CD4-positive, CD25-positive, alpha-beta regulatory T cell (primary cell): Measurements from ENCODE around the gene ELAVL1. TPM values are rescaled to one million over a fixed set of nuclear protein-coding genes. Genes with fewer than 3 reads are reported as not detected.
"Not testable (repeated sequence)": the region's sequence is repeated elsewhere in the genome, so short reads cannot be mapped to it uniquely, and the experiment has no call there.

ENCODE experiments used
- ATAC-seq, 2 donors: fragments of 150-1000 bp; cut with Tn5 transposase; one replicate each; pipeline ENCODE4 v1.10.0; 2021; ENCODE audit warnings: low read depth in 2 of 2, moderate number of reproducible peaks in 2 of 2, moderate library complexity in 1 of 2
- DNase-seq, 3 donors: peaks; one replicate each; pipeline versions ENCODE4 v3.0.0 to v3.0.0-alpha.2; 2012 to 2022; ENCODE audit warnings: mixed read lengths in 1 of 3
- H3K27ac ChIP-seq: one replicate; pipeline ENCODE4 v1.7.0; 2013; ENCODE audit warnings: mild to moderate bottlenecking, low read length; ENCODE audit not compliant: insufficient read depth, poor library complexity, severe bottlenecking
- H3K27me3 ChIP-seq: one replicate; pipeline ENCODE4 v1.7.0; 2013; ENCODE audit warnings: low read length; ENCODE audit not compliant: control insufficient read depth, insufficient read depth
- H3K36me3 ChIP-seq: one replicate; pipeline ENCODE4 v1.7.0; 2013; ENCODE audit warnings: mild to moderate bottlenecking, low read length, moderate library complexity; ENCODE audit not compliant: control insufficient read depth, insufficient read depth
- H3K4me1 ChIP-seq: 2 replicates; pipeline ENCODE4 v1.7.0; 2013; ENCODE audit warnings: mild to moderate bottlenecking, low read length; ENCODE audit not compliant: insufficient read depth, control insufficient read depth, poor library complexity, severe bottlenecking
- H3K4me3 ChIP-seq: one replicate; pipeline ENCODE4 v1.7.0; 2013; ENCODE audit warnings: low read depth, mild to moderate bottlenecking, low read length, moderate library complexity
- H3K9me3 ChIP-seq, 2 experiments: 1 replicate in 1 of 2; 2 replicates in 1 of 2; pipeline ENCODE4 v1.7.0; 2013; ENCODE audit warnings: low read length in 2 of 2, mild to moderate bottlenecking in 1 of 2, moderate library complexity in 1 of 2; ENCODE audit not compliant: control insufficient read depth in 2 of 2
- H3K27ac Mint-ChIP-seq, 3 donors: one replicate each; pipeline ENCODE4 v1.8.0; 2020 to 2022; ENCODE audit warnings: mild to moderate bottlenecking in 3 of 3, mixed read lengths in 3 of 3, moderate library complexity in 2 of 3
- H3K27me3 Mint-ChIP-seq: one replicate; pipeline ENCODE4 v1.8.0; 2022; ENCODE audit warnings: mild to moderate bottlenecking, mixed read lengths
- H3K36me3 Mint-ChIP-seq: one replicate; pipeline ENCODE4 v1.8.0; 2020; ENCODE audit warnings: mixed read lengths
- H3K4me1 Mint-ChIP-seq, 4 donors: one replicate each; pipeline ENCODE4 v1.8.0; 2020 to 2022; ENCODE audit warnings: mixed read lengths in 4 of 4, mild to moderate bottlenecking in 1 of 4
- H3K4me3 Mint-ChIP-seq, 4 donors: one replicate each; pipeline ENCODE4 v1.8.0; 2020 to 2022; ENCODE audit warnings: mild to moderate bottlenecking in 4 of 4, mixed read lengths in 4 of 4, moderate library complexity in 3 of 4
- H3K9me3 Mint-ChIP-seq, 7 donors: one replicate each; pipeline ENCODE4 v1.8.0; 2020 to 2022; ENCODE audit warnings: mixed read lengths in 7 of 7, mild to moderate bottlenecking in 3 of 7, moderate library complexity in 2 of 7
- polyA plus RNA-seq, 4 donors: library from polyadenylated mRNA; unstranded; fragments of 300-500 nt; fragmentation: Illumina TruSeq; gene quantifications; one replicate each; pipeline ENCODE4 v1.2.3, GENCODE V29; 2021
- total RNA-seq: library from RNA; stranded (reverse); gene quantifications from one replicate; pipeline ENCODE4 v1.2.3, GENCODE V29; 2022

ELAVL1 gene
- total and polyA plus RNA-seq, 5 donors from 2014 or later, result 39.6 to 52.0 (median 48.0) TPM

DNA sequence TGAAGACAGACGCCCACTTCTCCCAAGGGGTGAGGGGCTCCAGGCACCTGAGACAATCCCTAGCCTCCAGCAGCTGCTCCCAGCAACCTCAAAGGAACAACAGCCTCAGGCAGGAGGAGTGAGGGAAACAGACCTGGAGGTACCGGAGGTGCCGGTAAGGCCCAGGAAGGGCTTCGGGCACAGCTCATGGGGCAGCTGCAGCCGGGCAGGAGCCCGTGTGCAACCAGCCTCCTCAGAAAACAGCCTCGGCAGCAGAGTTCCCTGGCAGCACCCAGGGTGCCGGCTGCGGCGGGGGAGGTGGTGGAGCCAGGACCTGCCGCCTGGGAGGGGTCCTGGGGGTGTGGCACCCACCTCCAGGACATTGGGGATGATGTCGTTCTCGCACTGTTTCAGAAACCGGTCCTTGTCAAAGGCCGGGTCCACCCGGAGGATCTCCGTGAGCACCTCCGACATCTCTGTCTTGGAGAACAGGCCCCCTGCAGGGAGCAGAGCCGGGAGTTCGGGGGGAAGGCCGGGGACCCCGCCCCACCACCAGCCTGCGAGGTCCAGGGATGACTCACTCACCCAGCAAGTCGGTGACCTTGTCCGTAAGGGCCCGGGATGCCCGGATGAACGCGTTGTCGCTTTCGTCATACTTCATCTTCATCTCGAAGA lies 73.0 kb downstream of the ELAVL1 start:
- Histone ChIP-seq H3K36me3 (peaks cover 44% of the 10 kb centered on the region), H3K4me1 (no peaks in the 10 kb centered on the region), H3K27ac (no peak overlapping the region), H3K27me3 (no peaks in the 10 kb centered on the region), H3K9me3 (no peaks in the 10 kb centered on the region), H3K4me3 (no peak overlapping the region)
- Mint-ChIP-seq H3K4me1 (peaks cover 0 to 8% (median 2%) of the 10 kb centered on the region in 4 donors), H3K9me3 (no peaks in the 10 kb centered on the region), H3K27me3 (no peaks in the 10 kb centered on the region), H3K4me3 (no peak overlapping the region), H3K27ac (no peak overlapping the region), H3K36me3 (peaks cover 3% of the 10 kb centered on the region)
- no peak for ATAC-seq
- no peak for DNase-seq

DNA sequence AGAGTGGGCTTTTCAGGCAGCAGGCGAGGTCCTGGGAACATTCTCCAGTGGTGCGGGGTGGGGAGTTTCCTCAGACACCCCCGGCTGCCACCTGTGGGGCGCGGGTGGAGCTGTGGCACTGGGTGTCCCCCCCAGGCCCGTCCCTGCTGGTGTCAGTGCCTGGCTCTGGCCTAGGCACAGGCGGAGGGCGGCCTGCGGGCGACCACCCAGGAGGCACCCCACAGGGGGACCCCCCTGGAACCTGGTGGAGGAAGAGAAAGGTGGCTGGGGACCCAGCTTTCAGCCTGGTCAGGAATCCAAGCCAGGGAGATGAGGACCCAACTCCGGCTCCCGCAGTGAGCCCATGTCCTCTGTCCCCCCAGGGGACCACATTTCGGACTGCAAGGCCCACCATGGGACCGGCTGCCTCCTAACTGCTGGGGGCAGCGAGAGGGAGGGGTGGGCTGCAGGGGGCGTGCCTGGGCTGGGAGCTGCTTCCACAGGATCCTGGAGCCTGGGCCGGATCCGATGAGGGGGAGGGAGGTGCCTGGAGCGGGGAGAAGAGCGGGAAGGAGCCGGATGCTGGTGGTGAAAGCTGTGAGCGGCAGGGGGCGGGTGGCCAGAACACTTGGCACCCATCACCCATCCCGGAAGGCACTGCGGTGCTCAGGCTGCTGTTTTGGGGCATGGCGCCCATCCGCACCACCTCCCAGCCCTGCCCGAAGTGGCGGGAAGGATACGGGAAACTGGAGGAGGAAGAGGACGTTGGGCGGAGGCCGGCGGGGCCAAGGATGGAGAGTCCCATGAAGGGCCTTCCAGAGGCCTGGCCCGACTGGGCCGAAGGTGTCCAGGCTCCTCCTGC lies 74.0 kb downstream of the ELAVL1 start:
- H3K4me1 Mint-ChIP-seq, result peaks cover 0 to 10% (median 2%) of the 10 kb centered on the region in 4 donors
- no peak for DNase-seq
- H3K4me3 Mint-ChIP-seq, result no peak overlapping the region
- peaks cover 3% of the 10 kb centered on the region for H3K36me3 Mint-ChIP-seq
- H3K27me3 Mint-ChIP-seq, result no peaks in the 10 kb centered on the region
- Histone ChIP-seq H3K4me1 (peaks cover under 1% of the 10 kb centered on the region), H3K27me3 (no peaks in the 10 kb centered on the region), H3K4me3 (no peak overlapping the region), H3K9me3 (no peaks in the 10 kb centered on the region), H3K36me3 (peaks cover 41% of the 10 kb centered on the region), H3K27ac (no peak overlapping the region)
- no peak overlapping the region for H3K27ac Mint-ChIP-seq
- no peak for ATAC-seq
- H3K9me3 Mint-ChIP-seq, result no peaks in the 10 kb centered on the region

DNA sequence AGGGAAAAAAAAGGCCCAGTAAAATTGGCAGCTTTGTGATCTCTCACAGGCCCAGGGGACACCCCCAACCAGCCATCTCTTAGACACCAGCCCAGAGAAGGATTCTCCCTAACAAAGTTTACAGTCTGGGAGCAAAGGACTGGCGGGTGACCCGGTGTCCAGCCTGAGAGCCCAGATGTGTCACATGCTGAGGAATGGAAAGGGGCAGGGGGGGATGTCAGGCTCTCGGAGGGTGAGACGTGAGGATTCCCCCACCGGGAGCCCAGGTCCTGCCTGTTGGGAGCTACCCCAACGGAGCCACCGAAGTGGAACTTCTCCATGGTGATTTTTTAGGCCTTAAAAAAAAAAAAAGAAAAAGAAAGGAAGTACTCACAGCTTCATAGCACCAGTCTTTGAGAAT lies 74.7 kb downstream of the ELAVL1 start:
- peaks cover 4% of the 10 kb centered on the region for H3K4me1 ChIP-seq
- H3K4me1 Mint-ChIP-seq, result peaks cover 0 to 13% (median 2%) of the 10 kb centered on the region in 4 donors
- peaks cover 2% of the 10 kb centered on the region for H3K36me3 Mint-ChIP-seq
- H3K27me3 ChIP-seq, result no peaks in the 10 kb centered on the region
- no peak overlapping the region for H3K4me3 Mint-ChIP-seq
- no peak for ATAC-seq
- H3K9me3 Mint-ChIP-seq, result no peaks in the 10 kb centered on the region
- no peak overlapping the region for H3K27ac Mint-ChIP-seq
- H3K36me3 ChIP-seq, result peaks cover 39% of the 10 kb centered on the region
- no peaks in the 10 kb centered on the region for H3K27me3 Mint-ChIP-seq
- no peak for DNase-seq
- no peaks in the 10 kb centered on the region for H3K9me3 ChIP-seq
- no peak overlapping the region for H3K4me3 ChIP-seq
- no peak overlapping the region for H3K27ac ChIP-seq

DNA sequence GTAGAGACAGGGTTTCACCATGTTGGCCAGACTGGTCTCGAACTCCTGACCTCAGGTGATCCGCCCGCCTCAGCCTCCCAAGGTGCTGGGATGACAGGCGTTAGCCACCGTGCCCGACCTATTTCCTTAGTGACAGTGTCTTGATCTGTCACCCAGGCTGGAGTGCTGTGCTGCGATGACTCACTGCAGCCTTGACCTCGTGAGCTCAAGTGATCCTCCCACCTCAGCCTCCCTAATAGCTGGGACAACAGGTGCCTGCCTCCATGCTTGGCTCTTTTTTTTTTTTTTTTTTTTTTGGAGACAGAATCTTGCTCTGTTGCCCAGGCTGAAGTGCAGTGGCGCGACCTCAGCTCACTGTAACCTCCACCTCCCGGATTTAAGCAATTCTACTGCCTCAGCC lies 75.4 kb downstream of the ELAVL1 start:
- not testable (repeated sequence) for H3K9me3 Mint-ChIP-seq, H3K9me3 ChIP-seq, H3K4me3 Mint-ChIP-seq, H3K27me3 Mint-ChIP-seq, H3K27ac ChIP-seq, H3K36me3 Mint-ChIP-seq, DNase-seq, H3K27me3 ChIP-seq, H3K27ac Mint-ChIP-seq, H3K4me3 ChIP-seq, ATAC-seq
- H3K4me1 ChIP-seq, result peaks cover 10% of the 10 kb centered on the region
- H3K36me3 ChIP-seq, result peaks cover 34% of the 10 kb centered on the region
- H3K4me1 Mint-ChIP-seq, result peaks cover 0 to 15% (median 2%) of the 10 kb centered on the region in 4 donors

DNA sequence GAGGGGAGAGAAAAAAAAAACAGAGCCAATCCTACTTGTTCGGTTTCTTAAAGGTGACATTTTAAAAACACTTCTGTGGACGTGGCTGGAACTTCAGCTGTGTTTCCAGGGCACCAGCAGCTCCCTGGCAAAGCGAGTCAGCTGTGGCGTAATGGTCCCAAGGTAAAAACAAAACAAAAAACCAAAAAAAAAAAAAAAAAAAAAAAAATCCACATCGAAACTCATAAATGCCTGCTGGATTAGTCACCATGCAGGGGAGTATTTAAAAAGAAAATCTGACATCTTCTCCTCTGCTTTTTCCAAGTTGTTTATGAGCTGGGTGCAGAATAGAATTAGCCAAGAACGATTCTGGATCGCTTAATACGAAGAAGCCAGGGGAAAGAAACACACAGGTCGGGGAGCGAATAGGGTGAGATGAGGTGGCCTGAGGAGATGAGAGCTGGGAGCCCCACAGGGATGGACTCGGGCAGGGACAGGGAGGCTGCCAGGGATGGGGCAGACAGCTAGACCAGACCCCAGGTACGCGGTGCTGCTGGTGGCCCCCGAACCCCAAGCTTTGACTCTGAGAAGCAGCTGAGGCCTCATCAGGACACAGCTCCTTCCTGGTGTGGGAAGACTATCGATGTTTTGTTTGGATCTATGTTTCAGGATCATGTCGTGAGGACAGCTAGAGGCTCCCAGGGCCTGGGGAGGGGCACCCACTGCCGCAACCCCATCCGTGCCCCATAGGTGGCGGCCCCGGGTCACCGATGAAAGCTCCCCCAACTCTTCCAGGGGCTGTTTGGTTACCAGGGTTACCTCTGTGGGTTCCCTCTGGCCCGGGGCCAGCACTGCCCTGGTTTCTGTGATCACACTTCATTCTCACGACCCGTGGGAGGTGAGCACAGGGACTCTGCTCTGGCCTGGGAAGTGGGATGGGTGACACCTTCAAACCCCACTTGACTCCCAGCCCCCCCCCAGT lies 76.4 kb downstream of the ELAVL1 start:
- Mint-ChIP-seq H3K4me1 (peaks cover 0 to 18% (median 2%) of the 10 kb centered on the region in 4 donors), H3K36me3 (no peaks in the 10 kb centered on the region), H3K4me3 (peak overlapping the region in 2 of 4 donors; percentile 51 to 82), H3K27me3 (no peaks in the 10 kb centered on the region), H3K27ac (peak overlapping the region in 1 of 3 donors; percentile 80), H3K9me3 (no peaks in the 10 kb centered on the region)
- H3K27me3 ChIP-seq, result no peaks in the 10 kb centered on the region
- ATAC-seq (peak; percentile 35 to 40), DNase-seq (peak; percentile 42 to 66 (median 62))
- no peak overlapping the region for H3K4me3 ChIP-seq
- peaks cover 26% of the 10 kb centered on the region for H3K36me3 ChIP-seq
- no peak overlapping the region for H3K27ac ChIP-seq
- H3K9me3 ChIP-seq, result no peaks in the 10 kb centered on the region
- H3K4me1 ChIP-seq, result peaks cover 14% of the 10 kb centered on the region

DNA sequence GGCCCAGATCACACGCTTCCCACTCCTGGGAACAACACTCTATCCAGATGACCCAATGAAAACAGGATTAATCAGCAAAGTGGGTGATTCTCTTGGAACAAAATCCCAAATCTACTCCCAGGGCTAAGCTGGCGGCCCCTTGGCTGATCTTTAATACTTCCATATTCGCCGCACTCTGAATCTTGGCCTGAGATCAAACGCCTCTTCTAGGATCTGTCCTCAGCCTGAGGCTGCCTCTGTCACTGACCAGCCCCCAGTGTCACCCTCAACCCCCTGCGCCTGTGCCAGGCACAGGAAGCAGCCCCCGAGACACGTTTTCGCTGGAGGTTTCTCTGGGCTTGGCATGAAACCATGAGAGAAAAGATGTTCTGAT lies 77.1 kb downstream of the ELAVL1 start:
- Histone ChIP-seq H3K4me1 (peaks cover 14% of the 10 kb centered on the region), H3K4me3 (no peak overlapping the region), H3K27me3 (no peaks in the 10 kb centered on the region), H3K36me3 (peaks cover 19% of the 10 kb centered on the region), H3K27ac (no peak overlapping the region), H3K9me3 (no peaks in the 10 kb centered on the region)
- no peak for ATAC-seq
- Mint-ChIP-seq H3K4me1 (peaks cover 0 to 21% (median 2%) of the 10 kb centered on the region in 4 donors), H3K36me3 (no peaks in the 10 kb centered on the region), H3K27me3 (no peaks in the 10 kb centered on the region), H3K27ac (no peak overlapping the region), H3K4me3 (peak overlapping the region in 3 of 4 donors; percentile 3 to 82 (median 71)), H3K9me3 (no peaks in the 10 kb centered on the region)
- DNase-seq, result no peak

DNA sequence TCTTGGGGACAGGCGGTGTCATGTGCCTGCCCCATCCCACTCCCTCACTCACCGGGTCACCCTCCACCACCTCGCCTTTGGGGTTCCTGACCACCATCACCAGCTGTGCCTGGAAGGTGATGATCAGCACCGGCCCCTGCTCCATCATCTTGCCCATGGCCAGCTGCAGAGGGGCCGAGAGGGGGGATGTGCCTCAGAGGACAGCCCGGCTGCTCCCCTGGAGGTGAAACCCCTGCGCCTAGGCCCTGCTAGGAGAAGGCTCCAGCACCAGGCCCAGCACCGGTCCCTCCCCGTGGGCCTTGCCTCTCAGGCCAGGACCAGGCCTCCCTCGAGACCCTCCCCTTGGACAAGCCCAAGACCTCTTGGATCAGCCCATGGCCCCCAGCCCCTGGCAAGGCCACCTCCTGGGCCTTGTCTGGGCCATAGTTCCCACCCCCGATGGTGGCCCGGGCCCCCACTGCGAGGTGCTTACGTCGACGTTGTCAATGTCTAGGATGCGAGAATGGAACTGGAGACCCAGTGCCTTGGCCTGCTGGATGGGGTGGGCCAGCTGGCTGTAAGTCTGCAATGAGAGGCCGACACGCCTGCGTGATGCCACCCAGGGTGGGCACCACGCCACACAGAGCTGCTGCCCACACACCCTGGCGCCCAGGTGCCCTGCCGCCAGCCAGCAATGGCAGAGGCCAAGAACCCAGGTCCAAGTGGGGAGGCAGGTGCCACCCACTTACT lies 77.7 kb downstream of the ELAVL1 start:
- Mint-ChIP-seq H3K4me1 (peaks cover 0 to 26% (median 4%) of the 10 kb centered on the region in 4 donors), H3K27me3 (no peaks in the 10 kb centered on the region), H3K27ac (no peak overlapping the region), H3K4me3 (peak overlapping the region in 3 of 4 donors; percentile 3 to 82 (median 80)), H3K36me3 (no peaks in the 10 kb centered on the region), H3K9me3 (no peaks in the 10 kb centered on the region)
- Histone ChIP-seq H3K9me3 (no peaks in the 10 kb centered on the region), H3K36me3 (peaks cover 13% of the 10 kb centered on the region), H3K4me3 (no peak overlapping the region), H3K27me3 (no peaks in the 10 kb centered on the region), H3K27ac (no peak overlapping the region), H3K4me1 (peaks cover 14% of the 10 kb centered on the region)
- DNase-seq (no peak), ATAC-seq (no peak)
